Measurements from ENCODE around the gene PHYKPL. TPM values are rescaled to one million over a fixed set of nuclear protein-coding genes. Genes with fewer than 3 reads are reported as not detected.
A peak's percentile ranks its signal among the peaks of the same experiment; 100 is the strongest.

PHYKPL gene
- 23.3 and 31.0 TPM in 2 replicates for total RNA-seq

DNA sequence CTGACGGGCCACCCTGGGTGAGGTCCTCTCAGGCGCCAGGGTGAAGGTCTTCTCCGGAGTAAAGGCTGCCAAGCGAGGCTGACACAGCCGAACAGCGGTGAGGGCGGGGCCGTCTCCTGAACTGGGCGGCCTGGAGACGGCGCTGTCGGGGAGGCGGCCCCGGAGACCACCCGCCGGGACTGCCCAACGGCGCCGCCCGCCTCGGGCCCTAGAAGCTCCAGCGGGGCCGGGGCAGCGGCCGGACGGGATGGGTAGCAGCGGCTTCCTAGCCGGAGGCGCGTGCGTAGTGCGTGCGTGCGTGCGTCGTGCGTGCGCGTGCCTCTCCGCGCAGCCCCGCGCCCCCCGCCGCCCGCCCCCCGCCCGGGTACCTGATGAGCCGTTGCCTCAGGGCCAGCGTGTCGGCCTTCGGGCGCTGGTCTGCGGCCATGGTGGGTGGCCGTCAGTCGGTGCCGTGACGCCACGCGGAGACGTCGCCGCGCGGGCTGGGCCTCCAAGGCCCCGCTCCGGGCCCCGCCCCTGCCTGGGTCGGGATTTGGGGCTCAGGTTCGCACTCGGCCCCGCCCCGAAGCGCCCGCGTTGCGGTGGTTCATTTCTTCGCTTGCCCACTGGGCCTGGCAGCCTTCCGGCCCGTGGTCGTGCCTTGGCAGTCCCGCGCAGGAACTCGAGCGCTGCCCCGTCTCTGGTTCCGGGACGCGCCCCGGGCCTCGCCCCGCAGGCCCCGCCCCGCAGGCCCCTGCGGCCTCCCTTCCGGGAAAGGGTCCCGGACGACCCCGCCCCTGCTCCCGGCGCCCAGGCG, at the start of gene PHYKPL:
Gene PHYKPL, minus strand, starts transcription at position 679 of the 796 bp plus-strand sequence. Its CDS starts 252 bp downstream, at position 427.
- no peak for DNase-seq (ENCODE audit: extremely low read depth, low read depth, low spot score)

DNA sequence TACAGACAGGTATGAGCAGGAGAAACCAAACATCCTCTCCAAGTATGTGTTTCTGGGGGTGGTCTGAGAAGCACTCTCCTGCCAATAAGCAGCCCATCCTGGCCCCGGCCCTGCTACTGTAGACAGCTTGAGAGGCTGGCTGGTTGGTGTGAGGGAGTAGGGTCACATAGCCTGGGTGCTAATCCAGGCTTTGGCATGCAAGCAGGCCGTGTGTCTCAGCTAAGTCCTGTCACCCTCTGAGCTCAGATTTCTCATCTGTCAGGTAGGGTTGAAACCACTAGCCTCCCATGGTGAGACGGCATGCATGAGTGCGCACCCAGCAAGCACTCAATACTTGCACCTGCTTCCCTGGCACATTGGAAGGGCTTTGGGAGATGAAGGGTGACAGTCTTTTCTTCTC, 49.8 kb upstream of the PHYKPL start:
- DNase-seq (ENCODE audit: extremely low read depth, low read depth, low spot score): no peak

DNA sequence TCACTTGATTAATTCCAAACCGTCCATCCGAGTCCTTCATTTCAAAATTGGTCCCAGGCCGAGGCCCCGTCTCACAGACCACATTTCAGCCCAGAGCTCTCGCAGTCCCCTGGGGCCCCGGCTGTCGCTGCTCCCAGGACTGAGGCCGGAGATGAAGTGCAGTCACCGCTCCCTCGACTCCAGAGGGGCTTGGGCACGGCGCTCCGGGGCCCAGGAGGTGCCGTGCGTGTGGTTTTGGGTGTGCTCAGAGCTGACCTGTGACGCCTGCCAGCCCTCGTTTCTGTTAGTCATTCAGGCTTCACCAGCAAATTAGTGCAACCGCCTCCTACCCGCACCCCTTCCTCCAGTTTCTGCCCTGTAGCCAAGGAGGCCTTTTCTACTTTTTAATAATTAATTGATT, 48.7 kb upstream of the PHYKPL start:
- DNase-seq (ENCODE audit: extremely low read depth, low read depth, low spot score): no peak

DNA sequence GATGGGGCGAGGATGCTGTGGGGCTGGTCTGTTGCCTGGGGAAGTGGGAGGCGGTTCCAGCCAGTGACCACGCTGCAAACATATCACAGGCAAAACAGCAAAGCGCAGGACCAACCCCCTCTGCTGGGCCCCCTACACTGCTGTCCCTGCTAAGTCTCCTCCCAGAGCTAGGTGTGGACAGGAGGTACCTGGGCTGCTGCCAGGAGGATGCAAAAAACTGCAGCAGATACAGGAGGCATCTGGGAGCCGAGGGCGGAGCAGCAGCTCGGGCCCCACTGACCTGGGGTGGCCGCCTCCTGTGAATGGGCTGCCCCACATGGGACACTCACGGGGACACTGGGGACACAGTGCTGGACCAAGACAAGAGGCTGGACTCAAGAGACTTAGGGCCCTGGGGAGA, 48.0 kb upstream of the PHYKPL start:
- DNase-seq (ENCODE audit: extremely low read depth, low read depth, low spot score): no peak

DNA sequence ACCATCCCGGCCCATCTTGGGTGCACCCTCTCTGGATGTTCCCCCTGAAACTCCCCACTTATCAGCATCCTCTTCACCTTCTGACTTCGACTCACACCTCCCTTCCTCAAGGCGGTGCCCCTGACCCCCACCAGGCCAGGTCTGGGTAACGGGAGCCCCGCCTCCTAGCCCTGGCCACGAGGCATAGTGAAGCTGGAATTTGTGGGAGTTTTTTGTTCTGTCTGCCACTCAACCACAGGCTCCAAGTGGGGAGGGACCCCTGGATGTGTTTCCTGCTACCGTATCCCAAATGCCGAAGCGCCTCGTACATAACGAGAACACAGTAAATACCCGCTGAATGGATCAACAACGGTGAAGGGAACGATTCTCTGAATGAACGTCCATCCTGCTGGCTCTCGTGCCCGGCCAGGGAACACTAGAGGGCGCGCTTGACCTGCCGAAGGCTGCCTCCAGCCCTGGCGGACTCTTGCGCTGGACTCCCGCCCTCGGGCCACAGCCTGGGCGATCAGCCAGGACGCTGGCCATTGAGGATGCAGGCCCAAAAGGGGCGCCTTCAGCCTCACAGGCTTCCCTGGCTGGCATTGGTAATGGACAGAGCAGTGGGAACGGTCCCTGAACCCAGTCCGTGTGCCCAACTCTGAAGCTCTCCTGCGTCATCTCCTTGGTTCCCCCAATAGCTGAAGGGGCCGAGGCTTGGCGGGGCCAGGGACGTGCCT, 47.3 kb upstream of the PHYKPL start:
- peak; percentile 18 for DNase-seq (ENCODE audit: extremely low read depth, low read depth, low spot score)

DNA sequence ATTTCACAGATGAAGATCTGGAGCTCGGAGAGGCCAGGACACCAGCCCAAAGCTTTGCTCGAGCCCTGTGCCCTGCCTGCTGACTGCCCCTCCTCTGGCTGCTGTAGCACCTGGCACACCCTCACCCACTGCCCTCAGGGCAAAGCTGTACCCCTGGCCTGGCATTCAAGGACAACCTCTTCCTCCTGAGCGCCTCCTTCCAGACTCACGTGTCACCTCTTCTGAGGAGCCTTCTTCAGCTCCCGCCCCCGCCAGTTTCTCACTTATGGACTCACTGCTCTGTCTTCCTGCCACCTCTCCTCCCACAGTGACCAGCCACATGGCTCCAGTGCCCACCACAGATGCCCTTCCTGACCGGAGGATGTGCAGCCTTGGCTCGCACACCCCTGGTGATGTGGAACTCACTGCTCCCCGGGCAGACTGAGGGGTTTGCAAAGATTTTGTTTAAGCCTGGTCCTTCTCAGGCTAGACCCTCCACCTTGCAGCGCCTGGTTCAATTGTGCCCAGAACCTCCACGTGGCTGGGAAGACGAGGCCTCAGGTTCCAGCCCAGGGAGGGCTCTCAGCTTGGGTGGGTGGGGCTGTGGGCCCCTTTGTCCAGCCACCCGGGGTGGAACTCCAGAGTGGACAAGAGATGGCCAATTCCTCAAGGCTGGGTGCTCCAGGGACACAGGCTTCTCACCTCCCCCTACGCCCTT, 46.6 kb upstream of the PHYKPL start:
- no peak for DNase-seq (ENCODE audit: extremely low read depth, low read depth, low spot score)

DNA sequence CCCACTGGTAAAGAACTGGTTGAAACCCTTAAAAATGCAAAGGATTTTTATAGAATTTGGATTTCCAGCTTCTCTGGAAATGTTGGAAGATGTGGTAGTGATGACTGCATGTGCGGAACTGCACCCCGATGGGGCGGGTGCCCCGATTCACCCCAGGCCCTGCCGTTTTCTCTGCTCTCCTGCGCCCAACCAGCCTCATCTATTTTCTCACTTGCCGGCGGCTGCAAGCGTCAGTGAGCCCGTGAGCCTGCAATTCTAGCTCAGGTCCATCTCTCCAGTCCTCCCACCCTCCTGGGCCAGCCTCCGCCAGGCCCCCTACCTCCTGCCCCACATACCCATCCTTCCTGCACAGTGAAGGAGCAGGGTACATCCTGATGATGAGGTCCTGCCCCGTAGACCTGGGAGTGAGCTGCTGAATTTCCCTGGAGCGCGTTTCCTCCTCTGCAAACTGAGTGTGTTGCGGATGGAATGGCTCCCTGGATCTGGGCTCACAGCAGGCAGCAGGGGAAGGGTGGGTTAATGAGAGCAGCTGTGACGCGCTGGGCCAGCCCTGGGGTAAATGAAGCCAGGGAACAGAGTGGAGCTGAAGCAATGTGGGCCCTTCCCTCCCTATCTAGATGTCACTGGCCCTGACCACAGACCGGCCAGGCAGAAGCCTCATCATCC, 45.9 kb upstream of the PHYKPL start:
- no peak for DNase-seq (ENCODE audit: extremely low read depth, low read depth, low spot score)

DNA sequence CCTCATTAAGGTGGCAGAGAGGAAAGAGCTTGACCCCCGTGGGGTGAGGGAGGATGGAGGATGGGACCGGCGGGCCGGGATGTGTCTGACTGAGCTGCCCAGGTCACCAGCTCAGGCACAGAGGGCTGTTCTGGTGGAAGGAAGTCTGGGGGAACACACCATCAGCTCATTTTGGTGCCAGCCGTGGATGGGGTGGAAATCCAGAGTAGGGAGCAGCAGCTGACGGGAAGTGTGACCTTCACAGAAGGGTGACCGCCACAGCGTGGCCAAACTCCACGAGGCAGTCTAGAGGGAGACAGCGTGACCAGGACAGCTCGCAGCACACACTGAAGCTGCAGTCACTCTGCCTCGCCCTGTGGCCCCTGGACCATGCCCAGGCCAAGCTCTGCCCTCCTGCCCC, 45.3 kb upstream of the PHYKPL start:
- DNase-seq (ENCODE audit: extremely low read depth, low read depth, low spot score): no peak

DNA sequence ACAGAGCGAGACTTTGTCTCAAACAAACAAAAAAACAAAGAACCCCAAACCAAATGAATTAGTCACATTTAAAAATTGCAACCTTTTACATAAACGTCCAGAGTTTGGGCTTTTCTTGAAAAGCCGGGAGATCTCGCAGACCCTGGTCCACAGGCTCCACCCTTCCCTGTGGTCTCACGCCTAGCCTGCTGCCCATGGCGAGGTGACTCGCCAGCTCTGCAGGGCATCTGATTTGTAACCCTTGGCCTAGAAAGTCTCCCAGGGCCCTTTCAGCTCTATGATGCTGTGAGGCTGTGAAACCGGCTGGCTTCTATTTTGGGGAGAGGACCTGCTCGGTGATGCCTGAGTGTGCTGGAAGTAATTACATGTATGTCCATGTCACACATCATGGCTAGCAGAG, 44.7 kb upstream of the PHYKPL start:
- no peak for DNase-seq (ENCODE audit: extremely low read depth, low read depth, low spot score)

DNA sequence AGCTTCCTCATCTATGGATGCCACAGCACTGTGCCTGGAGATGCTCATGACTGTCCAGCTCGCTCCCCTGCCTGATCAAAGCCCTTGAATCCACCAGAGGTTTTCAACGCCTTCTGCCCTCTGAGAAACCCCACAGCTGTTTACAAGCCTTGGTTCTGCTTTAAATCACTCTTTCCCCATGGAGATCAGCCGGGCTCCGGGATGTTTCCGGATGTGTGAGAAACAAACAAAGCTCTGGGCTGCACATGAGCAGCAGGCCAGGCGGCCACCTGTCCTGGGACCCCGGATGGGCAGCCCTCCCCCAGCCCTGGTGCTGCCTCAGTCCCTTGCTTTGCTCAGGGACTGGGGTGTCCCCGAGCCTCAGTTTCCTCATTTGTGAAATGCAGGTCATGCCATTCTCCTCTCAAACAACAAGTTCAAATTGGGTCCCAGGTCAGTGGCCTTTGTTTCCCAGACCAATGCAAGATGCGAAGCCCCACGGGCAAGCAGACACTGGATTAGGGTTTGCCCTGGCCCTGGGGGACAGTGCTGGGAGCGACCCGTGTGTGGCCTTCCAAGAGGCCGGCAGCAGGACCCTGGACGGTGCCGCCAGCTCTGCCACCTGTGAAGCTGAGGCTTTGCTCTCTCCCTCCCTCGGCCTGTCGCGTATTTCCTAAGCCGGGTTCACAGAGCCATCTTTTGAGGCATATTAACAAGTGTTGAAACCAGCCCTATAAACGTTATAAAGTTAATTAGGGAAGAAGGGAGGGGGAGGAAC, 42.4 kb upstream of the PHYKPL start:
- DNase-seq (ENCODE audit: extremely low read depth, low read depth, low spot score): no peak

DNA sequence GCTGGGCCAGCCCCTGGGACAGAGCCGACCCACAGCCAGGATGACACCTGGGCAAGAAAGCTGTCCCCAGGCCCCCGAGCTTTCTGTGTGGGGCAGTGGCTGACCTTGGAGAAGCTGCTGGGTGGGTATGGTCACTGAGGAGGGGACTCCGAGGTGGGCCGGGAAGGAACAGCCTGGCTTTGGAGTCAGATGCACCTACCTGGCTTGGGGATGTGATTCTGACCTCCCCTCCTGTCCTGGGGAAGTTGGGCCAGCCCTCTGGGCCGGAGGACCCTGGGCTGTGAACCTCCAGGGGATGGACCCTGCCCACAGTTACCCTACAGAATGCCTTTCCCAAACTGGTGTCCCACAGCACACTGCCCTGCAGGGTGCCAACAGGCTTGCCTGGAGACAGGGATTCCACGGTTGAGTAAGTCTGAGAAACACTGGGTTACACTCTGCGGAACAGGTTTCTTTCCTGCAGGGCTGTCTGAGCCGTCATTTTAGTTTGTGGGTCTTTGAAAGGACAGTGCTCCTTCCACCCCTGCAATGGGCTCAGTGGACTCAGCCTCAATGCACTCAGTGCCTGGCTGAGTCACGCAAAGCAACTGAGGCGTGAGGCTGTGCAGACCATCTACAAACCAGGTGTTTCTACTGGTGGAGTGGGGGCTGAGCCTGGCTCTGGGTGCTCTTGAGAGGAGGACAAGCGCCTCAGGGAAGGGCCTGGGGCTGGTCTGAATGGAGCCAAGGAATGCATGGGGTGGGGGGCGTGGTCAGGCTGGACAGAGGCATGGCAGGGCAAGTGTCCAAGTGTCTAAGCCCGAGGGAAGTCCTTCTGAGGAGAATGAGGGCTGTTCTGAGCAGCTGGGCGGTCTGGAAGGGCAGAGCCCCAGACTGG, 41.3 kb upstream of the PHYKPL start:
- no peak for DNase-seq (ENCODE audit: extremely low read depth, low read depth, low spot score)

DNA sequence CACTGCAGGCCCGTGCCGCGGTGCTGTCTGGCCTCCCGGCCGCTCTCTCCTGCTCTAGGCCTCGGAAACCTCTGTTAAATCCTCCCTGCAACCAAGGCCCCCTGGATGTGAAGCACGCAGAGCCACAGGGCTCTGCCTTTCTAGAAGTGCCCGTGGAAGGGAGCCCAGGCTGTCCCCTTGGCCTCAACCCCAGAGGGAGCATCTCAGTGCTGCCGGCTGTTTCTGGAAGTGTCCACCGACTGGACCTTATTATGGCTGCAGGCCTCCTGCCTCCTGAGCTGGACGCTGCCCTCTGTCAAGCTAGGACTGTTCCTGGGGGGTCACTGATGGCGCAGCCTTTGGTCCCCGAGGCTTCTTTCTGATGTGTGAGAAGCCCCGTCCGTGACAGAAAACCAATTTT, 40.4 kb upstream of the PHYKPL start:
- DNase-seq (ENCODE audit: extremely low read depth, low read depth, low spot score): no peak

DNA sequence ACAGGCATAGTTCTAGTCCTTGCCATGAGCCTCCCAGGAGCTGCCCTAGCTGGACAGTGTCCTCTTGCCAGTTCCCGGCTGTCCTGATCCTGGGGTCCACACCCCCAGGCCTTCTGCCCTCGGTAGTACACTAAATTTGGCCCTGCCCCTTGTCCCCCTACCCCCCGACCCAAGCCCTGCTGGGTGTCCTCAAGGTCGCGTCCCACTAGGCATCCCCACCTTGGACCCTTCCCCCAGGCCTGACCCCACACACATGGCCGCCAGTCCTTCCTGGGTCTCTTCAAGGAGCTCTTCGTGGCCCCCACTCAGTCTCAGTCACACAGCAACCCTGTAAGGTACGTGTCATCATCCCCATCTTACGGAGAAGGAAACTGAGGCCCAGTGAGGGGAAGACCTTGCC, 40.0 kb upstream of the PHYKPL start:
- DNase-seq (ENCODE audit: extremely low read depth, low read depth, low spot score): no peak

DNA sequence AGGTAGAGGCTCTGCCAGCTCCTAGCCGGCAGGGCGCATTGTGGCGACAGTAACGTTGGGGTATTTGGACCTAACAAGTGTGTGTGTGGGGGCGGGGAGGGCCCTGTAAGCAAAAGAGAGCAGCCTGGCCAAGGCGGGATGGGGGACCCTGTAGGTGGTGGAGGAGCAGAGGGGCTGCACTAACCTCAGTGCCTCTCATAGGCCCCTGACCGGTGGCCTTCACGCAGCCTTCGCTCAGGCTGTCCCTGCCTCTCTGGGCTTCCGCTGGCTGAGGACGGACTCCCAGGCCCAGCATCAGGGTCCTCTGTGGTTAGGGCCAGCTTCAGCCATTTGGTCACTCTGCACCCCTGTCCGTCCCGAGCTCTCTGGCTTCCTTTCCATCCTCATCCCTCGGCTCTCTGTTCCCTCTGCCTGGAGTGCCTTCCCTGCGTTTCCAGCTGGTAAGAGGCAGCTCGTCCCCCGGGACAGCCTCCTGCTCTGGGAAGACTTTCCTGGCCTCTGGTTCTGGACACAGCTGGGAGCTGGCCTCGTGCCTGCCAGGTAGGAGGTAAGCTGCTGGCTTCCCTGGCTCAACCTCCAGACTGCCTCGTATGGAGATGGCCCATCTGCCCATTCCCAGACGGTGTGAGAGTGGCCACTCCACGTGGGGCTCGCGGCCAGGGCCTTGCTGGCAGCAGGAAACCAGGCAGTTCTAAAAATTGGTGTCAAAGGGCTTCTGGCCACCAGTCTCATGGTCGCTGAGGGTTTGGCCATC, 39.3 kb upstream of the PHYKPL start:
- DNase-seq (ENCODE audit: extremely low read depth, low read depth, low spot score): no peak

DNA sequence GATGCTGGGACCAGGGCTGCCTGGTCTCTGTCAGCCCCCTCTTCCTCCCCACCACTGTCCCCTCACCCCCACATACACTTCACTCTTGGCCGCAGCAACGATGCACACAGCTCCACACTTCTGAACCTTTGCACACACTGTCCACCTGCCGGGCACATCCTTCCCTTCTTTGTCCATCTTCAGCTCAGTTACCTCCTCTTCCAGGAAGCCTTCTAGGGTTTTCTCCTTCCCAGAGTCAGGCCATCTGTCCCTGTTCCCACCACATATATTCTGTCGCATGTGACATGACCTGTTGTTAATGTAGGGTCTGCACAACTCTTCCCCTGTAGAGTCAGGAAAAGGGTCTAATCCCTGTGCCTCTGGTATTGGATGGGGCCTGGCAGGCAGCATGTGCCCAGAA, 38.6 kb upstream of the PHYKPL start:
- DNase-seq (ENCODE audit: extremely low read depth, low read depth, low spot score): no peak

DNA sequence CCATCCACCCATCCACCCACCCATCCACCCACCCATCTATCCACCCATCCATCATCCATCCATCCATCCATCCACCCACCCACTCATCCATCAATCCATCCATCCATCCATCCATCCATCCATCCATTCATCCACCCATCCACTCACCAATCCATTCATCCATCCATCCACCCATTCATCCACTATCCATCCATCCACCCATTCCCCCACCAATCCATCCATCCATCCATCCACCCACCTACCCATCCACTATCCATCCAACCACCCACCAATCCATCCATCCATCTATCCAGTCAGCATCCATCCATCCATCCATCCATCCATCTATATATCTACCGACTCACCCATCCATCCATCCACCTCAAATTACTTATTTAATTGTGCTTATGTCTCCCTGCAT, 36.9 kb upstream of the PHYKPL start:
- DNase-seq (ENCODE audit: extremely low read depth, low read depth, low spot score): no peak

DNA sequence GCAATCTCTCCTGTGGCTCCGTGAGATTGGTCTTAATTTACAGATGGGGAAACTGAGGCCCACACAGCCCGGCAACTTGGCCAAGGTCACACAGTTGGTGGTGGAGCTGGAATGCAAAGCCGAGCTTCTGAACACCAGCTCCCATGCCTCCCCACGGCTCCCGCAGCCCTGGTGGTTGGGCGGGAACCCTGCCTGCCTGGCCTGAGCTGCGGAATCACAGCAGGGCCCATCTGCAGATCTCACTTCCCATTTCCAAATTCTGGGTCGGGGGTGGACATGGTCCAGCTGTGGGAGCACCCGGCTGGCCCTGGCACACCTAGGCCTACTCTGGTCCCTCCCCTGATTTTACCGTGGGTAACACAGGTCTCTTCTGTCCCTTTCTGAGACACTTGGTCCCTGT, 35.3 kb upstream of the PHYKPL start:
- DNase-seq (ENCODE audit: extremely low read depth, low read depth, low spot score): no peak

DNA sequence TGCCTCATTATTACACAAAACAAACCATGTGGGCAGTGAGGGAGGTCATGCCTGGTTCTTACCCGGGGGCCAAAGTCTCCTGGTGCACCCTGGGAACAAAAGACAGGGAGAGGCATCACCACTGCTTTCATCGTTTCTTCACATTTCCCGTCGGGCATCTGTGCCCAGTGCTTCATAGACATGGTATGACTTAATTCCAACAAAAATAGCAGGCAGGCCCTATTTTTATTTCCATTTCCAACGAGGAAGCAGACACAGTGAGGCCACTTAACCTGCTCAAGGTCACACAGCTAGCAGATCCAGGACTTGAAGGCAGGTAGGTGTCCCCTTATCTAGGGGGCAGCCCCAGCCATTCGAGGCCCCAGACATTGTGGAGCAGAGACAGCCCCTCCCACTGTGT, 34.6 kb upstream of the PHYKPL start:
- no peak for DNase-seq (ENCODE audit: extremely low read depth, low read depth, low spot score)

DNA sequence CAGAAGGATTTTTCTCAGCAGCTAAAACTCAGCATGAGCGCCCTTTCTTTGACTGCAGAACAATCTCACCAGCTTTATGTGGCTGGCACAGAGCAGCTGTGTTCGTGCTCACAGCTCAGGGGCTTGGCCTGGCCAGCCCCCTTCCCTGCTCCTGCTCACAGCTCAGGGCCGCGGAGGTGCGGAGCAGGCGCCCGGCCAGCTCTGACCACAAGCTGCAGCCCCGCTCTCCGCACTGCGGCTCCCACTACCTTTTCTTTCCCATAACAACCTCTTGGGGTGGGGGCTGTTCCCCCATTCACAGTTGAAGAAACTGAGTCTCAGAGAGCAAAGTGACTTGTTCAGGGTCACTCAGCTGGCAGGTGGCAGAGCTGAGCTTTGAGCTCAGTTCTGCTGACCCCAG, 34.0 kb upstream of the PHYKPL start:
- no peak for DNase-seq (ENCODE audit: extremely low read depth, low read depth, low spot score)
